Measurements from ENCODE around the gene STK11IP.

Gene STK11IP

DNA sequence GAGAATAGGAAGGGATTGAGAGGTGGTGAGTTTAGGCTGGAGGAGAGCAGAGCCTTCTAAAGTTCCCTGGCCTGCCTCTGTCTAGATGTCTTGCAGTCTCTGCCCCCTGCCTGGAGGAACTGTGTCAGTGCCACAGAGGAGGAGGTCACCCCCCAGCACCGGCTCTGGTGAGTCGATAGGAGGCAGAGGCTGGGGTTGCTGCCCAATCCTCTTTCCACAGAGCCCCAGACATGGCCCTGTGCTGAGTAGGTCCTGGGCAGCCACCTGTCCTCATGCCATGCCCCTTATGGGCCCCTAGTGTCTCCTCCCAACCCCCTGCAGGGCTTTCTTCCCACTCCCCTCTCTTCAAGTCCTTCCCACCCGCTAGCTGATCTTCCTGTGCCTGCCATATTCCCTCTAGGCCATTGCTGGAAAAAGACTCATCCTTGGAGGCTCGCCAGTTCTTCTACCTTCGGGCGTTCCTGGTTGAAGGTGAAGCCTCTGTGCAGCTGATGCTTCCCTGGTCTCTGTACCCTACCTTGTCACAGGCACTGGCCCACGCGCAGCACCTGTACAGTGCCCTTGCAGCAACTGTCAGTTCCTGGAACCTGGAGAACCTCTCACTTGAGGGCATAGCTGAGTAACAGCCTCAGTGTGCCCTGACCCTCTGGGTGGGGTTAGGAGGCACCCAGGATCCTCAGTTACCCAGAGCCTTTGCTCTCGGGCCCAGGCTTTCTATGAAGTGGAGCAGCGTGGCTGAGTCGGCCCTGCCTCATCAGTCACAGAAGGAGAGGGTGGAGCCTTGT, 16.6 kb downstream of the STK11IP start:
- CTCF ChIA-PET: no interaction called here
- DNase-seq (ENCODE audit: low spot score): no peak
- POLR2A ChIA-PET (ENCODE audit: low non-redundant PET): interaction anchor here (0.8 kb wide), 1 partner anchor 30 kb away, joined by 3 read pairs; no protein-coding TSS in a partner anchor
- no peak overlapping the region for H3K27ac ChIP-seq
- no peak for TF ChIP-seq CTCF (conservative IDR thresholded peaks at IDR 0.05; ENCODE audit: low read depth)

DNA sequence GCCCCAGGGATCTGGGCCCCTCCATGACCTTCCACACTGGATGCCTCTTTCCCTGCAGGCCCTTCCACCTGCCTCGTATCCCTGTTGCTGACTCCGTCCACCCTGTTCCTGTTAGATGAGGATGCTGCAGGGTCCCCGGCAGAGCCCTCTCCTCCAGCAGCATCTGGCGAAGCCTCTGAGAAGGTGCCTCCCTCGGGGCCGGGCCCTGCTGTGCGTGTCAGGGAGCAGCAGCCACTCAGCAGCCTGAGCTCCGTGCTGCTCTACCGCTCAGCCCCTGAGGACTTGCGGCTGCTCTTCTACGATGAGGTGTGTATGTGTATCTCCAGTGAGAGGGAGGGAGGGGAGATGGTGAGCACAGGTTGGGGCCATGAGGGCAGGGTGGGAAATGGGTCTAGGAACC, 17.4 kb downstream of the STK11IP start:
- POLR2A ChIA-PET (ENCODE audit: low non-redundant PET): no interaction called here
- TF ChIP-seq CTCF (conservative IDR thresholded peaks at IDR 0.05; ENCODE audit: low read depth): no peak
- CTCF ChIA-PET: no interaction called here
- no peak overlapping the region for H3K27ac ChIP-seq
- DNase-seq (ENCODE audit: low spot score): no peak

GRCh38 chr2:219615894-219616293, 18.2 kb downstream of the STK11IP start:
- no peak overlapping the region for H3K27ac ChIP-seq
- no peak for TF ChIP-seq CTCF (conservative IDR thresholded peaks at IDR 0.05; ENCODE audit: low read depth)
- ChIA-PET CTCF (interaction anchor here (0.6 kb wide), 1 partner anchor 18 kb away, joined by 4 read pairs; no protein-coding TSS in a partner anchor), POLR2A (ENCODE audit: low non-redundant PET) (no interaction called here)
- DNase-seq (ENCODE audit: low spot score): no peak

DNA sequence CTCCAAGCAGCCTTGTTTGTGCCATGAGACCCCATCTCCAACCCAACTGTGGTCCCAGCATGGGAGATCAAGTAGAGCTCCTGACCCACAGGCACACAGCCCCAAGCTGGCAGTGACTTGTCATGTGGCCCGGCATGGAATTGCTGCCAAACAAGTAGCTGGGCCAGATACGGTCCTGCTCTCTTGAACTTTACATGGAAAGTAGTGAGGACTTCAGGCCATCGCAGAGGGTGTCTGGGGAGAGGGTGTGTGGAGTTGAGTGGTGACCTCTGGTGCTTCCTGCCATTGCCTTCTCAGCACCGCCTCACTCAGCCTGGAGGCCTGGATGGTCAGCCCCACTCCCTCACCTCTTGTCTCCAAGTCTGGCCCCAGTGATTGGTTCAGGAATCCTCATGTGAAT, 18.9 kb downstream of the STK11IP start:
- CTCF ChIA-PET: interaction anchor here (0.6 kb wide), 1 partner anchor 17 kb away, joined by 4 read pairs; no protein-coding TSS in a partner anchor
- no peak for DNase-seq (ENCODE audit: low spot score)
- TF ChIP-seq CTCF (conservative IDR thresholded peaks at IDR 0.05; ENCODE audit: low read depth): no peak
- H3K27ac ChIP-seq: no peak overlapping the region
- POLR2A ChIA-PET (ENCODE audit: low non-redundant PET): no interaction called here

DNA sequence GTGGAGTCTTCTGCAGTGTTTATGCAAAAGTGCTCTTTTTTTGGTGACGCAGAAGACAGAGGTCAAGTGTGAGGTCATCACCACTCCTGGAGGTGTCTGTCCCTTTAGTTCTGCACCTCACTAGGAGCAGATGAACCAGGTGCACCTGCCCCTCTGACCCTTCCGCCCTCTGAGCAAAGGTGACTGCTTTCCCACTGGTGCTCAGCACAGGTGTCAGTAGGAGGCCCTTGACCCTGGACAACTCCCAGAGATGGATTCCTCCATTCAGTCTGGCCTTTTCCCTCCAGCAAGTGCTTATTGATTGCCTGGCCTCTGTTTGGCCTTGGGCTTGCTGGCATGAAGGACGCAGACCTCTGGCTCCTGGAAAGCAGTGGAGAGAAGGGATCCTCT, 21.1 kb downstream of the STK11IP start:
- DNase-seq (ENCODE audit: low spot score): no peak
- POLR2A ChIA-PET (ENCODE audit: low non-redundant PET): no interaction called here
- no peak for TF ChIP-seq CTCF (conservative IDR thresholded peaks at IDR 0.05; ENCODE audit: low read depth)
- CTCF ChIA-PET: no interaction called here
- H3K27ac ChIP-seq: no peak overlapping the region

DNA sequence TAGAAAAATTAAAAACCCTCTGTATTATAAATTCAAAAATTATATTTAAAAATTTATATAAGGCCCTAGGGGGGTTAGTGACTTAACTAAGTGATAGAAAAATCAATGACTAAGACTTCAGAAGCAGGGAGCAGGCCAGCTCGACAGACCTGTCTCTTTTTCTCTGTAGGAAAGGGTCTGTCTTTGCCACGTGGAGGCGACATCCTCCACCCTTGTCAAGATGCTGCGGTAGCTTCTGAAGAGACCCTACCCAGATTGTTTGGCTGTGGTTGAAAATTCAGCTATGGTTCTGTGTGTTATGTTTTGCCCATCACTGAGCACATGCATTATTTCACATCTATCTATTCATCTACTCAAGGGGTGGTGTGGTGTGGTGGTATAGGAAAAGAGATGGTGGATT, 21.6 kb downstream of the STK11IP start:
- POLR2A ChIA-PET (ENCODE audit: low non-redundant PET): no interaction called here
- TF ChIP-seq CTCF (conservative IDR thresholded peaks at IDR 0.05; ENCODE audit: low read depth): no peak
- DNase-seq (ENCODE audit: low spot score): no peak
- CTCF ChIA-PET: interaction anchor here (0.5 kb wide), 1 partner anchor 71 kb away, joined by 3 read pairs; no protein-coding TSS in a partner anchor
- H3K27ac ChIP-seq: no peak overlapping the region
